Stimulated activated CD8-positive, alpha-beta memory T cell treated with anti-CD3 and anti-CD28 coated beads, Interleukin-15, amount 100 ng/mL, for 48 hours (primary cell): ENCODE data around the gene ABCA13.
"Not testable (repeated sequence)": the region's sequence is repeated elsewhere in the genome, so short reads cannot be mapped to it uniquely, and the experiment has no call there.

Experiments
- DNase-seq, 2 donors: peaks; one replicate each; pipeline ENCODE4 v3.0.0-alpha.2; 2020; ENCODE audit warnings: low read depth in 2 of 2

ABCA13 gene, protein sequence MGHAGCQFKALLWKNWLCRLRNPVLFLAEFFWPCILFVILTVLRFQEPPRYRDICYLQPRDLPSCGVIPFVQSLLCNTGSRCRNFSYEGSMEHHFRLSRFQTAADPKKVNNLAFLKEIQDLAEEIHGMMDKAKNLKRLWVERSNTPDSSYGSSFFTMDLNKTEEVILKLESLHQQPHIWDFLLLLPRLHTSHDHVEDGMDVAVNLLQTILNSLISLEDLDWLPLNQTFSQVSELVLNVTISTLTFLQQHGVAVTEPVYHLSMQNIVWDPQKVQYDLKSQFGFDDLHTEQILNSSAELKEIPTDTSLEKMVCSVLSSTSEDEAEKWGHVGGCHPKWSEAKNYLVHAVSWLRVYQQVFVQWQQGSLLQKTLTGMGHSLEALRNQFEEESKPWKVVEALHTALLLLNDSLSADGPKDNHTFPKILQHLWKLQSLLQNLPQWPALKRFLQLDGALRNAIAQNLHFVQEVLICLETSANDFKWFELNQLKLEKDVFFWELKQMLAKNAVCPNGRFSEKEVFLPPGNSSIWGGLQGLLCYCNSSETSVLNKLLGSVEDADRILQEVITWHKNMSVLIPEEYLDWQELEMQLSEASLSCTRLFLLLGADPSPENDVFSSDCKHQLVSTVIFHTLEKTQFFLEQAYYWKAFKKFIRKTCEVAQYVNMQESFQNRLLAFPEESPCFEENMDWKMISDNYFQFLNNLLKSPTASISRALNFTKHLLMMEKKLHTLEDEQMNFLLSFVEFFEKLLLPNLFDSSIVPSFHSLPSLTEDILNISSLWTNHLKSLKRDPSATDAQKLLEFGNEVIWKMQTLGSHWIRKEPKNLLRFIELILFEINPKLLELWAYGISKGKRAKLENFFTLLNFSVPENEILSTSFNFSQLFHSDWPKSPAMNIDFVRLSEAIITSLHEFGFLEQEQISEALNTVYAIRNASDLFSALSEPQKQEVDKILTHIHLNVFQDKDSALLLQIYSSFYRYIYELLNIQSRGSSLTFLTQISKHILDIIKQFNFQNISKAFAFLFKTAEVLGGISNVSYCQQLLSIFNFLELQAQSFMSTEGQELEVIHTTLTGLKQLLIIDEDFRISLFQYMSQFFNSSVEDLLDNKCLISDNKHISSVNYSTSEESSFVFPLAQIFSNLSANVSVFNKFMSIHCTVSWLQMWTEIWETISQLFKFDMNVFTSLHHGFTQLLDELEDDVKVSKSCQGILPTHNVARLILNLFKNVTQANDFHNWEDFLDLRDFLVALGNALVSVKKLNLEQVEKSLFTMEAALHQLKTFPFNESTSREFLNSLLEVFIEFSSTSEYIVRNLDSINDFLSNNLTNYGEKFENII (N-terminal part only)

DNA sequence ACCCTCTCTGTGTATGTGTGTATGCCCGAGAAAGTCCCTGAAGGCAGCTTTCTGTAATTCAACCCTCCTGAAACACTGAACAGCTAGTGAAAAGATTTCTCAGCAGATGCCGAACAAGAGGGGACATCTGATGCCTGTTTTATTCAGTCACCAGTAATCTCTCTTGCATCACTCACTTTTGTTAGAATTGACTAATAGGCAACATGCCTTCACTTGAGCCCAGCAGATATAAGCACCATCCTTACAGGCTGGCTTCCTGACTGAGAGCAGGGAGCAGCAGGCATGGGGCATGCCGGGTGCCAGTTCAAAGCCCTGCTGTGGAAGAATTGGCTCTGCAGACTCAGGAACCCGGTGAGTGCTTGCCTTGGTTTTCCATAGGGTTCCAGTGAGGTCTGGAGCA, at the start of gene ABCA13:
TSS of gene ABCA13 (plus strand) at position 257 of the 400 bp plus-strand sequence. CDS start at position 283, 26 bp downstream.
- DNase-seq = no peak

DNA sequence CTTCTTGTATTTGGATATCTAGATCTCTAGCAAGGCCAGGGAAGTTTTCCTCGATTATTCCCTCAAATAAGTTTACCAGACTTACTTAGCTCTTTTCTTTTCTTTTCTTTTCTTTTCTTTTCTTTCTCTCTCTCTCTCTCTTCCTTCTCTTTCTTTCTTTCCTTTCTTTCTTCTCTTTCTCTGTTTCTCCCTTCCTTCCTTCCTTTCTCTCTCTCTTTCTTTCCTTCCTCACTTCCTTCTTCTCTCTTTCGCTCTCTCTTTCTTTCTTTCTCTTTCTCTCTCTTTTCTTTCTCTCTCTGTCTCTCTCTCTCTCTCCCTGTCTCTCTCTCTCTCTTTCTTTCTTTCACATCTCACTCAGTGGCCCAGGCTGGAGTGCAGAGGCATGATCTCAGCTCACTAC, 45.2 kb upstream of the ABCA13 start:
- no peak for DNase-seq

DNA sequence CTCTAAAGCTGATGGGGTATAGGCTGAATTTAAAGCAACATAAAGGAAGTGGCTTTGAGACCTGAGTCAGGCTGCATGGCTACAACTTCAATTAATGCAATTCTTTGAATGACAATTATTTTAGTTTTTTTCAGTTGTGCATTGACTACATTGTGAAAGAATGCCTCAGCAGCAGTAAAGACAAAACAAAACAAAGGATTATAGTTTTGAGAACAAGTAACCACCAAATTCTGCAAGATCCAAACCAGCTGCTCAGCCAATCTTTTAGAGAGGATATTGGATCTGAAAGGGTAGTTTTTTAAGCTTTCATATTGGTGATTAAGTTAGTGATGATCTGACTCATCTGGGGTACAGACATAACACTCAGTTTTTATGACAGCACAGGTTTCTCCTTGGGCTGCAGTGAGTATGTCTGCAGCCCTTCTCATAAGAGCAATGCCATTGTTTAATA, 40.6 kb upstream of the ABCA13 start:
- DNase-seq = no peak

DNA sequence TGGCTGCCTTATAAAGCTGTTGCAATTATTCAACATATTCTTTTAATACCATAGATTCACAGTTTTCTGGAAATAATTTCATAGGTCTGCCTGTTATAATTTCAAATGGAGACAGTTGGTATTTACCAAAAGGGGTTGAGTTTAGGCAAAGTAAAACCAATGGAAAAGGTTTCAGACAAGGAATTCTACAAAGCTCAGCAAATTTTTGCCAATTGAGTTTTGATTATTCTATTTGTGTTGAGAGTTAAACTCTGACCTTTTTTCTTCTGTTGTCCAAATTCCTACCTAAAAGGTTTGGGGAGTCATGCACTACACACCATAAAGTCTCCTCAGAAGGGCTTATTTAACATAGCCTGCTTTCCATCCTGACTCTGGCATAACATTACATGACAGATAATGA, 38.5 kb upstream of the ABCA13 start:
- DNase-seq = no peak

DNA sequence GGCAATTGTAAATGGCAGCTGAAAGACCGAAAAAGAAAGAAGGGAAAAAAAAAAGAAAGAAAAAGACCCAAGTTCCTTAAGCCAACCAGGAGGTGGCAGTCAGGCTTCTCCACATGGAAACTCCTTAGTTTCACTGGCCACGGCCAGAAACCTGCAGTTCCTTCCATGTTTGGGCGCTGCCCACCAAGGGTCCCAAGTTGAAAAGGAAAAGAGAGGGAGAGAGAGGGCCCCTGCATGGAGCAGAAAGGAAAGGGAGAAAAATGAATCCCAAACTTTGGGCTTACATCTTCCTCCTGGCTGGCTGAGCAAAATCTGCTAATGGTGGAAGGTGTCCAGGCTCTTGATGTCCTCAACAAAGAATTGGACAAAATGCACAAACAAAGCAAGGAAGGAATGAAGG, 31.8 kb upstream of the ABCA13 start:
- no peak for DNase-seq

DNA sequence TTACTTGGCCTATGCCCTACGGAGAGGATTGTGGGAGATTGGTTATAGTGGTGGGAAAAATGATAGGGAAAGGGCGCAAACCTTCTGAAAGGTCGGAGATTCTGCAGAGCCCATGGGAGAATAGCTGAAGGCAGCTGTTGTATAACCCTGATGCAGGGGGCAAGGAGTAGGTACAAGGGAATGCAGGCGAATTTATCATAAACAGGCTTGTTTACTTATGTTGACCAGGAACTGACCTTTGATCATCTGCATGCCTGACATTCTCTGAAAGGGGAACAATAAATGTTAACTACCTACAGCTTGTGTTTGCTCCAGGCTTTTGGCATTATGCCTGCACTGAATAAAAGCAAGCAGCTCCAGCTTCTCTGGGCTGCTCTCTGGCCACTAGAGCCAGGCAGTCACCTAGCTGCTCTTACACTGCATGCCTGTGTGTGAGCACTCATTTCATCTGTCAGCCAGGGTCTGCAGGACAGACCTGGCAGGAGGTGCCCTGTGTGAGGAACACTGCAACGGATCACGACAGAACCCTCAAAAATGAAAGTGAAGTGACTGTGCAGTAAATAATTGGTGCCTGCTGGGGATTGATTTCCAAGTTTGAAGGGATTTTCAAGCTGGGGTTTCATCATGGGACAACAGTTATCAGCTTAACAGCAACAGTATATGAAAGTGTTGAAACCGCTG, 31.1 kb upstream of the ABCA13 start:
- DNase-seq = no peak

DNA sequence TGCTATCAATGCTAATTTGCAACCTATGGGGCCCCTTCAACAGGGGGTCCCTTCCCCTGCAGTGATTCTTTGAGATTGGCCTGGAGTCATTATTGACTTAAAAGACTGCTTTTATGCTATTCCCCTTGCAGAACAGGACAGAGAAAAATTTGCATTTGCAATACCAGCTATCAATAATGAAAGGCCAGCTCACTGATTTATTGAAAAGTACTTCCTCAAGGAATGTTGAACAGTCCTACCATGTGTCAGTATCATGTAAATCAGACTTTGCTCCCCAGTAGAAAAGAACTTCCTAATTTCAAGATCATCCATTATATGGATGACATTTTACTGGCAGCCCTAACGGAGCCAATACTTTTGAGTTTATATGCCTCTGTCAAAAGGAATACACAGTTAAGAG, 29.7 kb upstream of the ABCA13 start:
- no peak for DNase-seq

DNA sequence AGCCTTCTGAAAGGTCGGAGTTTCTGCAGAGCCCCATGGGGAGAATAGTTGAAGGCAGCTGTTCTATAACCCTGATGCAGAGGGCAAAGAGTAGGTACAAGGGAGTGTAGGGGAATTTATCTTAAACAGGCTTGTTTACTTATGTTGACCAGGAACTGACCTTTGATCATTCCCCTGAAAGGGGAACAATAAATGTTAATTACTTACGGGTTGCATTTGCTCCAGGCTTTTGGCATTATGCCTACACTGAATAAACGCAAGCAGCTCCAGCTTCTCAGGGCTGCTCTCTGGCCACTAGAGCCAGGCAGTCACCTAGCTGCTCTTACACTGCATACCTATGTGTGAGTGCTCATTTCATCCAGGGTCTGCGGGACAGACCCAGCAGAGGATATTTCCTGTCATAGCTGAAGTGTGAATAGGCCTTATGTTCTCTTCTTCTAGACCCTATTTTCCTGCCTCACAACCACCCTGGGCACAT, 26.9 kb upstream of the ABCA13 start:
- no peak for DNase-seq

DNA sequence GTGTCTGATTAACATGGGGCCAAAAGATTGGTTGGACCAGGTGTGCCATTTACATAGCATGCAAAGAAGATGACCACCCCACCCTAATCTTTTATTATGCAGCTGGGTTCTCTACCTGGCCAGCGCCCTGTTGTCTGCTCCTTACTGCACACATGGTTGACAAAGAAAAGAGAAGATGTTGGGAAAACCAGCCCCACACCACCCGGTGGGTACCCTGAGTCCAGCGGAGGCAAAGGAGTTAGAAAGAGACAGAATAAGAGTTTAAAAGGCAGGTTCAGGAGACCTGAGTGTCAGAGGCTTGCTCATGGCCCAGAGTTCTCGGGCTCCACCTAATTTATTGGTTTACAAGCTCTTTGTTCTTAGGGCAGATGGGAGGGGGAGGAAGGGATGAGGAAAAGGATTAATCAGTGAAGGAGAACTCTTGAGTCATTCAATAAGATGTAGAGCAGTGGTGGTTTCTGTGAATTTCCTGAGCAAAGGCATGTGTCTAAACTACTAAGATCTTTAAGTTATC, 24.1 kb upstream of the ABCA13 start:
- DNase-seq = no peak

DNA sequence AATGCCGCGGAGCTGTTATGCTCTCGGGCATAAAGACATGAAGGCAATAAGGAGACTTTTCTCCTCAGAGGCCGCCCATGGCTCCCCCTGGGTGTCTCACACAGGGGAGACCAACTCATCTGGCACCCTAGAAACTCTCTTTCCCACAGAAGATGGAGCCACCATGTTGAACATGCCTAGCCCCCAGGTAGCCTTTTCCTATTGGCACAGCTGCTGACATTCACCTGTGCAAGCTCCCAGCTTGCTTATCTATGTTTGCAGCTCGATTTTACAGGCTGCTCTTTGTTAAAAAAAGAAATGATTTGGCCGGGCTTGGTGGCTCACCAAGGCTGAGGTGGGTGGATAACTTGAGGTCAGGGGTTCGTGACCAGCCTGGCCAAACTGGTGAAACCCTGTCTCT, 23.6 kb upstream of the ABCA13 start:
- DNase-seq = not testable (repeated sequence)

DNA sequence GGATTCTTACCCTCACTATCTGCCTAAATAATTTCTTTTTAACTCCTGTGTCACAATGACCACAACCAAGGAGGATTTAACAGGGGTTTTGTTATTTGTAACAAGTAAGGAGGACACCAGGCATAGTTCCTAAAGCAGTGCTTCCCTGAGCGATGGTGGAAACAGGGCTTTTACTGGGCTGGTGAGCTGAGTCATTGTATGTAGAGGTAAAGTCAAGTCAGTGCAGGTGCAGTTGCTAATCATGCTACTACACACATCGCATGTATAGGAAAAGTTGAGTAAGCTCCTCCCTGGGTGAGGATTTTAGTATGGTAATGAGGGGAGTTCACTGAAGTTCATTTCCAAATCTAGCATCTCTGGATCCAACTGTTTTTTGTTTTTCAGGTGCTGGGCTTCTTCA, 22.9 kb upstream of the ABCA13 start:
- DNase-seq = no peak

DNA sequence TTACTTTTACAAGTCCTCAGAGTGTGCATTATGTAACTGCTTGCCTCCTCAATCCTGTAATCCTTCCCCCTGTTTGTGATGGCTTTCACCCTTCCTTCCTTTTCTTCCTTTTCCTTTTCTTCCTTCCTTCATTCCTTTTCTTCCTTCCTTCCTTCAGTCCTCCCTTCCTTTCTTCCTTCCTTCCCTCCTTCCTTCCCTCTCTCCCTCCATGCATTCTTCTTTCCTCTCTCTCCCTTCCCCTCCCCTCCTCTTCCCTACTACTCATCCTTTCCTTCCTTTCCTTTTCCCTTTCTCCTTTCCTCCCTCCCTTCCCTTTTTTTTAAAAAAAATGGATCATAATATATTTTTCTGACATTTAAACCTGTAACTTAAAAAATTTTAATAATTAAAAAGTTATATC, 22.2 kb upstream of the ABCA13 start:
- no peak for DNase-seq

DNA sequence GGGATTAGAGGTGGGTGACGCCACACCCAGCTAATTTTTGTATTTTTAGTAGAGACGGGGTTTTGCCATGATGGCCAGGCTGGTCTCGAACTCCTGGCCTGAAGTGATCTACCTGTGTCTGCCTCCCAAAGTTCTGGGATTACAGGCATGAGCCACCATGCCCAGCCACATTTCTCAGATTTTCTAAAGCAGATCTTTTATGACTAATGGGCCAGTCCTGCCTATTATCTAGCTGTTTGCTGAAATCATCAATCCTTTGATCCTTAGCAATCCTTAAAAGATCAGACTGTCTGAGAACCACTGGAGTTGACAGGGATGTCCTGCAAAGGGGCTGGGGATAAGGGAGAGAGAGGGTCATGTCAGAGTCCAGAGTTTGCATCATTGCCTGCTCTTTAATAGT, 21.2 kb upstream of the ABCA13 start:
- no peak for DNase-seq

DNA sequence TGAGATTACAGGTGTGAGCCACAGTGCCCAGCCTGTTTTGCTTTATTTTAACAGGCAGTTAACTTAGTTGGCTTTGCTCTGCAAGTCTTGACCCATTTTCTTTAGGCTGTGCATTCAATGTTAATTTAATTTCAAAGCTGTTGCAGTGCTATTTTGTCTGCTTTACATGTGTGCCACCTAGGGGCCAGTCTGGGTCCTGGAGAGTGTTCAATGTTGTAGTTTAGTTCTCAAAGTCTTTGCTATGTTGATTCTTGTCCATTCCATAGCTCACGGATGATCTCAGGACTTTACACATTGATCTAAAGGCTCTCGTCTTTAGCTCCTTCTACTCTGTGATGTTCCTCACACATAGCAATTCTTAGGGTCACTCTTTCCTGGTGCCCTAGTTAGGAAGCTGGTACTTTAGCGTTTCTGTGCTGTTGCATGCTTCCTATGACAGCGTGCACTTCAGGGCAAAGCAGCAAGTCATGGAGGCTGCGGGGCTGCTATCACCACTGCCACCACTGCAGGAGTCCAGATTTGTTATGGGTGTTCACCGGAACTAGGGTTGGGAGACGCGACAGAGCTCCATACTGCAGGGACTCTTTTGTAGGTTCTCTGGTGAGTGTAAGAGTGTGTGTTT, 16.4 kb upstream of the ABCA13 start:
- no peak for DNase-seq

DNA sequence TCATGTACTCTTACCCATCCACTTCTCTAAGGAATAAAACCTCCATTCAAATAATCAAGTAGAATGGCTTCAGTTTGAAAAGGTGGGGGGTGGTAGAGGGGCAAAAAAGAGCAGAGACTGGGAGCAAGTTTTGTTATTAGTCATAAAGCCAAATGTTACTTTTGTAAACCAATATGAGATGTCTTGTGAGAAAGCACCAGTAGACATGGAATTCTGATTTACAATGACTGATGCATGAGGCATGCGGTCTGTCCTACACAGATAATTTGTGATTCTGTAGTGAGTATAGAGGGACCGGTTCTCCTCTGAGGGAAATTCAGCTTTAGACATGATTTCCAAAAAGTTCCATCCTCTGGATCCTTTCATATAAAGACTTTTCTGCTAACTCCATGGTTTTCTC, 12.9 kb upstream of the ABCA13 start:
- no peak for DNase-seq

DNA sequence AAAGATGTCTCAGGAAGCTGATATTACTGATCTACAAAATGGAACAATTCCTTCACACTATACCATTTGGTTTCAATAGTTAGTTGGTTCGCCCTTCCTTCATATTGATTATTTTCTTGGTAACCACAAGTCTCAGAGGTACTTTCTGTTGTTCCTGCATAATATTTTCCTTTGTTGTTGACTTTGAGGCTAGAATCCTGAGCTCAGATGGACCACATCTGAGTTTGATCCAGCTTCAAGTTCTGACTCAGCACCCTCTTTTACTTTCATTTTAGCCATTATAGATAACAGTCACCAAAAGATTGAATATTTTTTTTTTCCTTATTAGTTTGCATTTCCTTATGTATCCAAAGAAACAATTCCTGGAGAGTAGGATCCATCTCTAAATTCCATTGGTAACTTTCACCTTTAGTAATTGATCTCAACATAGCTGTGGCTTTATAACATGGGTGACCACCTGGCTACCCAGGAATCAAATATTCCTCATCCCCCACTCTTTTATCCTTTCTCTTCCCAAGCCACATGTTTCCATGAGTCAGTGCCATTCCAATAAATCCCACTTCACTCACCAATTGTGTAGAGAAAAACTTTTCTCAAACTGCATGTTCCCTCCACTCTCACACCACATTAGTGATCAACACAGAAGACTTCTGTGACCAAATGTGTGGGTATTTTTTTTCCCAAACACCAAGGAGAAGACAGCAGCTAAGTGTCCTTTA, 9.7 kb upstream of the ABCA13 start:
- DNase-seq = no peak

DNA sequence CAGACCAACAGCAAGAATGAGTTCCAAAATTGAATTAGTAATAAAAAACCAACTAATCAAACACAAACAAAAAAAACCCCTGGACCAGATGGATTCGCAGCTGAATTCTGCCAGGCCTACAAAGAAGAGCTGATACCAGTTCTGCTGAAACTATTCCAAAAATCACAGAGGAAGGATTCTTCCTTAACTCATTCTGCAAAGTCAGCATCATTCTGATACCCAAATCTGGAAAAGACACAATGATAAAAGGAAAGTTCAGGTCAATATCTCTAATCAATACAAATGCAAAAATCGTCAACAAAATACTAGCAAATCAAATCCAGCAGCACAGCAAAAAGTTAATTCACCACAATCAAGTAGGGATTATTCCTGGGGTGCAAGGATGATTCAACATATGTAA, 6.1 kb upstream of the ABCA13 start:
- no peak for DNase-seq

DNA sequence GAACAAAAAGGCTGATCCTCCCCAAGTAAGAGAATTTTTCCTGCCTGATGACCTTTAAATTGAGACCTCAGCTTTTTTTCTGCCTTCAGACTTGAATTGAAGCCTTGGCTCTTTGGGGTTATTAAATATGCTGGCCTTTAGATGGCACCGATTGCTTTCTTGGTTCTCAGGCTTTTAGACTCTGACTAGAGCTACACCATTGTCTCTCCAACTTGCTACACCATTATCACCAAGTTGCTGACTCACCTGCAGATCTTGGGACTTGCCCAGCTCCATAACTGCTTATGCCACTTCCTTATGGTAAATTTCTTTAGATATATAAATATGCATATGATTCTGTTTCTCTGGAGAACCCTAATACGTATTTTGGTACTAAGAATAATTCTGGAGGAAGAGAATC, 3.1 kb upstream of the ABCA13 start:
- no peak for DNase-seq

DNA sequence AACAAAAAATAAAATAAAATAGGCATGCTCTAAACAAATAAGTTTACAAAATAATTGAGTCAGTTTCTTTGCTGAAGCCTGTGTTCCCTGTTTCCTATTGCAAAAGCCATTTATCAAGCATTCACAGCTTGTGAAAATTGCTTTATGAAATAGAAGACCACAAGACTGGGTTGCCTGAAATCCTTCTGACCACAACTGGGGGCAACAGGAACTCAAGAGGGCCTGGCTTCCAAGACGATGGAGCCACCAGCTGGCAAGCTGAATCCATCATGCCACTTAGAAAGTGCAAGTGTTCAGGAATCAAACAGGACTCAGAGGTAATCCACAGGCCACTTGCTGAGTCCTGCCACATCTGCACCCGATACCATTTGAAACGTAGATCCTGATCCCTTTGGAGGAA, 752 bp upstream of the ABCA13 start:
- DNase-seq = no peak

DNA sequence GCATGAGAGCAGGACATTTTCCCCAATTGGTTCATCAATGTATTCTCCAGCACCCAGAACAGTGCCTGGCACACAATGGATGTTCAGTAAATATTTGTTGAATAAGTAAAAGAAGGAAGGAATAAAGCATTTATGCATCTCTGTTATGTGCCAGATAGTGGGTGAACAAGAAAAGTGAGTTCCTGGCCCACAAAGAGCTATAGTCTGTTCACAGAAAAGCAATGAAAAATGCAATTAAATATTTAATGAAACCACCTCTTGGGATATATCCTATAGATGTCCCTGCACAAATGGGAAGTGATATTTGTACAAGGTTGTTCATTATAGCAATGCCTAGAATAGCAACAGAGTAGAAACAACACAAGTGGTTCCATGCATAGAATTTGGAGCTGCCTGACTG, 2.1 kb downstream of the ABCA13 start:
- DNase-seq = no peak
